ENCODE measurements around the gene PHF23.

DNA sequence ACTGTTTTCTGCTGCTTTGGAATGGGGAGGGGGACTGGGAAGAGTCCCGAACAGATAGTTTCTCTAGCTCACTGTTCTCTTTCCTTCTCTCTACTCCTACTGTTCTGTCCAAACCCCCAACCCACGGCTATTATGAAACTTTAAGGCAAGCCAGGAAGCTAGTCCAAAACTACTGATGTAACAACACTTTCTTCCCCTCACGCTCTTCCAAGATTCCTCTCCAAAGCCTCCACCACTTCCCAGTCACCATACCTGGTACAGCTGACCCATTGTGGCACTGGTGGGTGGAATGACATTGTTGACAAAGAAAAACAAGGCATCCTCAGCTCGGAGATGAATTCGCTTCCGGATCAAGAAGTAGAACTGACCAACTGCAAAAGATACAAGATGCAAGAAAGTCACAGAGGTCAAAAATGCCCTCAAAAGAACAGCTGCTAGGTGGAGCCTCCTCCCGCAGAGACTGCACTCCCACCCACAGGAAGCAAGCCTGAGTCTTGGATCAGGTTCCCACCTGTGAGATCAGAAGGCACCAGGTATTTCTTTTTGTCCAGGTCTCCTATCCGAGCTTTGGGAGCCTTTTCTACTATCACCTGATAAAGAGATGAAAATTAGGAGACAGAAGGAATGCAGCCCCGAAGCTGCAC, 2.0 kb upstream of the PHF23 start:
- TF ChIP-seq, protein P1, sequence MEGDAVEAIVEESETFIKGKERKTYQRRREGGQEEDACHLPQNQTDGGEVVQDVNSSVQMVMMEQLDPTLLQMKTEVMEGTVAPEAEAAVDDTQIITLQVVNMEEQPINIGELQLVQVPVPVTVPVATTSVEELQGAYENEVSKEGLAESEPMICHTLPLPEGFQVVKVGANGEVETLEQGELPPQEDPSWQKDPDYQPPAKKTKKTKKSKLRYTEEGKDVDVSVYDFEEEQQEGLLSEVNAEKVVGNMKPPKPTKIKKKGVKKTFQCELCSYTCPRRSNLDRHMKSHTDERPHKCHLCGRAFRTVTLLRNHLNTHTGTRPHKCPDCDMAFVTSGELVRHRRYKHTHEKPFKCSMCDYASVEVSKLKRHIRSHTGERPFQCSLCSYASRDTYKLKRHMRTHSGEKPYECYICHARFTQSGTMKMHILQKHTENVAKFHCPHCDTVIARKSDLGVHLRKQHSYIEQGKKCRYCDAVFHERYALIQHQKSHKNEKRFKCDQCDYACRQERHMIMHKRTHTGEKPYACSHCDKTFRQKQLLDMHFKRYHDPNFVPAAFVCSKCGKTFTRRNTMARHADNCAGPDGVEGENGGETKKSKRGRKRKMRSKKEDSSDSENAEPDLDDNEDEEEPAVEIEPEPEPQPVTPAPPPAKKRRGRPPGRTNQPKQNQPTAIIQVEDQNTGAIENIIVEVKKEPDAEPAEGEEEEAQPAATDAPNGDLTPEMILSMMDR (IDR thresholded peaks at IDR 0.05): no peak
- TF ChIP-seq ZFX (IDR thresholded peaks at IDR 0.05; ENCODE audit: borderline replicate concordance): no peak

Measured in 22Rv1 (cell line).